HCT116 (cell line): ENCODE measurements around the gene PGAM4. TPM values are rescaled to one million over a fixed set of nuclear protein-coding genes. Genes with fewer than 3 reads are reported as not detected.

ENCODE experiments used
- ATAC-seq: fragments of 200-7000 bp; cut with Tn5 transposase; 2 replicates; pipeline ENCODE4 v1.9.1; 2020; ENCODE audit warnings: mild to moderate bottlenecking, moderate library complexity
- BruUV-seq: library from RNA; stranded (reverse); fragments of 400-500 nt; replicated peaks from 2 replicates; lab custom pipeline; 2021; lab: Mats Ljungman, UMichigan
- CTCF ChIA-PET: fragments of 300-600 bp; sonication (Branson Sonifier 250); formaldehyde crosslinking; loops from one replicate; lab custom pipeline; 2021; ENCODE audit warnings: antibody characterized with exemption; lab: Charles Lee
- POLR2A ChIA-PET: fragments of 300-600, 350-600 bp; sonication (Branson Sonifier 250); formaldehyde crosslinking; loops from one replicate; lab custom pipeline; 2021; ENCODE audit warnings: antibody characterized with exemption; lab: Charles Lee
- RAD21 ChIA-PET, 2 experiments: fragments of 300-600 bp; sonication (Branson Sonifier 250); formaldehyde crosslinking; loops; one replicate each; lab custom pipeline; 2023; ENCODE audit warnings: low total read pairs in 2 of 2; ENCODE audit not compliant: uncharacterized antibody in 2 of 2, unreplicated experiment in 2 of 2, low non-redundant PET in 1 of 2; lab: Charles Lee
- DNase-seq: peaks from one replicate; pipeline ENCODE4 v3.0.0-alpha.2; 2010; ENCODE audit warnings: low read depth, low spot score
- H2AFZ ChIP-seq: fragments of 200-600 bp; shearing (Covaris generic), sonication (generic); 2 replicates; pipeline ENCODE4 v1.6.1; 2017; ENCODE audit warnings: low read depth, mixed run types, mixed read lengths, antibody characterized with exemption, low read length; ENCODE audit not compliant: poor library complexity, severe bottlenecking
- H3K27ac ChIP-seq: 2 replicates; pipeline ENCODE4 v1.5.1; 2012; ENCODE audit warnings: low read depth, low read length
- H3K27me3 ChIP-seq: fragments of 200-600 bp; sonication (generic); 2 replicates; pipeline ENCODE4 v1.6.1; 2016; ENCODE audit warnings: mixed run types, low read length, mixed read lengths; ENCODE audit not compliant: insufficient read depth
- H3K36me3 ChIP-seq, 2 experiments: fragments of 200-500 bp in 1 of 2; fragments of 200-600 bp in 1 of 2; sonication (Bioruptor generic) in 1 of 2; sonication (generic) in 1 of 2; 2 replicates each; pipeline versions ENCODE4 v1.5.1 to v1.6.1; 2014 to 2016; ENCODE audit warnings: low read length in 2 of 2, inconsistent platforms in 1 of 2, mixed read lengths in 1 of 2, mixed run types in 1 of 2; ENCODE audit not compliant: insufficient read depth in 2 of 2, control insufficient read depth in 1 of 2
- H3K4me1 ChIP-seq, 2 experiments: fragments of 200-600 bp in 1 of 2; sonication (generic) in 1 of 2; 2 replicates each; pipeline versions ENCODE4 v1.5.1 to v1.6.1; 2012 to 2017; ENCODE audit warnings: low read length in 2 of 2, inconsistent platforms in 1 of 2, mild to moderate bottlenecking in 1 of 2, mixed read lengths in 1 of 2, mixed run types in 1 of 2, moderate library complexity in 1 of 2; ENCODE audit not compliant: insufficient read depth in 2 of 2, control insufficient read depth in 1 of 2
- H3K4me2 ChIP-seq: fragments of 200-600 bp; sonication (generic); 2 replicates; pipeline ENCODE4 v1.6.1; 2017; ENCODE audit warnings: mixed run types, low read length, mixed read lengths
- H3K4me3 ChIP-seq, 2 experiments: fragments of 200-600 bp in 1 of 2; sonication (generic) in 1 of 2; replicated peaks in 1 of 2; 2 replicates each; pipeline ENCODE4 v1.5.1; 2011 to 2016; ENCODE audit warnings: low read length in 2 of 2, control low read depth in 1 of 2, low read depth in 1 of 2, mild to moderate bottlenecking in 1 of 2, mixed read lengths in 1 of 2, mixed run types in 1 of 2
- H3K79me2 ChIP-seq: fragments of 200-600 bp; sonication (generic); 2 replicates; pipeline ENCODE4 v1.6.1; 2017; ENCODE audit warnings: mild to moderate bottlenecking, mixed run types, low read length, moderate library complexity, mixed read lengths; ENCODE audit not compliant: insufficient read depth
- H3K9ac ChIP-seq: fragments of 200-600 bp; sonication (generic); 2 replicates; pipeline ENCODE4 v1.6.1; 2016; ENCODE audit warnings: low read length, mixed read lengths
- H3K9me2 ChIP-seq: fragments of 200-600 bp; sonication (generic), shearing (Covaris generic); 2 replicates; pipeline ENCODE4 v1.6.1; 2017; ENCODE audit warnings: mixed run types, mild to moderate bottlenecking, moderate library complexity; ENCODE audit not compliant: insufficient read depth
- H3K9me3 ChIP-seq, 2 experiments: fragments of 200-500 bp in 1 of 2; fragments of 200-600 bp in 1 of 2; sonication (Bioruptor generic) in 1 of 2; sonication (generic) in 1 of 2; 2 replicates each; pipeline ENCODE4 v1.6.1; 2014 to 2017; ENCODE audit warnings: low read length in 2 of 2, mixed read lengths in 2 of 2, inconsistent platforms in 1 of 2, low read depth in 1 of 2, mild to moderate bottlenecking in 1 of 2, mixed run types in 1 of 2, moderate library complexity in 1 of 2; ENCODE audit not compliant: control insufficient read depth in 1 of 2, insufficient read depth in 1 of 2
- H4K20me1 ChIP-seq: fragments of 200-600 bp; sonication (generic), shearing (Covaris generic); 2 replicates; pipeline ENCODE4 v1.6.1; 2017; ENCODE audit warnings: mixed run types, mild to moderate bottlenecking, moderate library complexity; ENCODE audit not compliant: insufficient read depth
- ATF3 ChIP-seq: IDR thresholded peaks from 2 replicates; pipeline ENCODE4 v1.6.1; 2012
- CBX3 ChIP-seq: IDR thresholded peaks from 2 replicates; pipeline ENCODE4 v1.6.1; 2012; ENCODE audit warnings: low read depth
- CEBPB ChIP-seq: IDR thresholded peaks from 2 replicates; pipeline ENCODE4 v1.6.1; 2012; ENCODE audit warnings: low read depth
- EGR1 ChIP-seq: IDR thresholded peaks from 2 replicates; pipeline ENCODE4 v1.6.1; 2012; ENCODE audit warnings: low read depth
- ELF1 ChIP-seq: IDR thresholded peaks from 2 replicates; pipeline ENCODE4 v1.6.1; 2012; ENCODE audit warnings: low read depth, borderline replicate concordance
- FOSL1 ChIP-seq: IDR thresholded peaks from 2 replicates; pipeline ENCODE4 v1.6.1; 2012; ENCODE audit warnings: low read depth
- JUND ChIP-seq: IDR thresholded peaks from 2 replicates; pipeline ENCODE4 v1.6.1; 2012
- MAX ChIP-seq: IDR thresholded peaks from 2 replicates; pipeline ENCODE4 v1.6.1; 2012
- POLR2A ChIP-seq: IDR thresholded peaks from 2 replicates; pipeline ENCODE4 v1.7.0; 2011; ENCODE audit warnings: borderline replicate concordance; ENCODE audit not compliant: insufficient read depth, insufficient read length; ENCODE audit errors: extremely low read depth
- POLR2AphosphoS5 ChIP-seq: IDR thresholded peaks from 2 replicates; pipeline ENCODE4 v1.6.1; 2011; ENCODE audit warnings: mild to moderate bottlenecking, low read depth, low read length, moderate library complexity
- REST ChIP-seq: IDR thresholded peaks from 2 replicates; pipeline ENCODE4 v1.6.1; 2012; ENCODE audit warnings: low read depth
- SP1 ChIP-seq: IDR thresholded peaks from 2 replicates; pipeline ENCODE4 v1.6.1; 2012; ENCODE audit warnings: low read depth
- SRF ChIP-seq: IDR thresholded peaks from 2 replicates; pipeline ENCODE4 v1.6.1; 2012; ENCODE audit warnings: low read depth
- TCF7L2 ChIP-seq: IDR thresholded peaks from 2 replicates; pipeline ENCODE4 v1.7.0; 2011; ENCODE audit warnings: borderline replicate concordance, inconsistent platforms; ENCODE audit not compliant: insufficient read depth, insufficient read length; ENCODE audit errors: extremely low read depth
- YY1 ChIP-seq: IDR thresholded peaks from 2 replicates; pipeline ENCODE4 v1.6.1; 2011; ENCODE audit warnings: low read length, low read depth, moderate library complexity, mild to moderate bottlenecking; ENCODE audit not compliant: insufficient replicate concordance; ENCODE audit errors: extremely low read depth
- ZFX ChIP-seq: fragments of 450-650 bp; IDR thresholded peaks from 2 replicates; pipeline ENCODE4 v1.6.1; 2017
- ZNF274 ChIP-seq: fragments of 200-500 bp; sonication (Bioruptor generic); IDR thresholded peaks from 2 replicates; pipeline ENCODE4 v1.6.1; 2014; ENCODE audit warnings: mild to moderate bottlenecking, low read depth, low read length, inconsistent platforms
- intact Hi-C: fragments of 100-400 bp; cut with micrococcal nuclease; formaldehyde crosslinking; loops from 2 replicates; pipeline ENCODE4 v1.10.0; 2022
- total RNA-seq: library from RNA; stranded (reverse); gene quantifications from one replicate; pipeline ENCODE4 v1.2.1, GENCODE V29; 2021; ENCODE audit not compliant: unreplicated experiment

PGAM4 gene
- total RNA-seq, 1 experiment from 2014 or later: not detected

- H4K20me1 ChIP-seq: no peaks in the 10 kb centered on the region
- no peaks in the 10 kb centered on the region for H3K9me2 ChIP-seq
- H3K9ac ChIP-seq: no peak overlapping the region
- intact Hi-C loops: no loop called here
- POLR2A ChIA-PET: no interaction called here
- no peak overlapping the region for H3K4me2 ChIP-seq
- H2AFZ ChIP-seq: no peak overlapping the region
- CTCF ChIA-PET: no interaction called here
- no peak overlapping the region for H3K4me3 ChIP-seq
- no peaks in the 10 kb centered on the region for H3K27me3 ChIP-seq
- no peak overlapping the region for H3K27ac ChIP-seq
- DNase-seq: no peak
- ATAC-seq: no peak
- H3K9me3 ChIP-seq: no peaks in the 10 kb centered on the region
- TF ChIP-seq FOSL1: no peak
- TF ChIP-seq ELF1: no peak
- TF ChIP-seq MAX: no peak
- no peak for TF ChIP-seq CBX3
- TF ChIP-seq CEBPB: no peak
- no peak for TF ChIP-seq ZNF274
- TF ChIP-seq POLR2A: no peak
- no peak for TF ChIP-seq POLR2AphosphoS5
- TF ChIP-seq ZFX: no peak
- TF ChIP-seq TCF7L2: no peak
- no peak for TF ChIP-seq ATF3
- no peaks in the 10 kb centered on the region for H3K79me2 ChIP-seq
- no peaks in the 10 kb centered on the region for H3K4me1 ChIP-seq
- no peaks in the 10 kb centered on the region for H3K36me3 ChIP-seq
- BruUV-seq: no TSS peak
- RAD21 ChIA-PET: no interaction called here
Observed at GRCh38 chrX:77960567-77960966, 8.9 kb downstream of the PGAM4 start.

- Histone ChIP-seq H3K9ac (no peak overlapping the region), H3K36me3 (no peaks in the 10 kb centered on the region), H3K4me1 (no peaks in the 10 kb centered on the region), H3K27ac (no peak overlapping the region), H4K20me1 (no peaks in the 10 kb centered on the region), H3K4me2 (no peak overlapping the region), H3K9me3 (no peaks in the 10 kb centered on the region), H2AFZ (no peak overlapping the region), H3K79me2 (no peaks in the 10 kb centered on the region), H3K27me3 (no peaks in the 10 kb centered on the region), H3K9me2 (no peaks in the 10 kb centered on the region), H3K4me3 (no peak overlapping the region)
- POLR2A ChIA-PET: no interaction called here
- intact Hi-C loops: no loop called here
- RAD21 ChIA-PET: no interaction called here
- ATAC-seq (no peak), DNase-seq (no peak)
- no TSS peak for BruUV-seq
- CTCF ChIA-PET: no interaction called here
- no peak for TF ChIP-seq TCF7L2
- no peak for TF ChIP-seq JUND
- TF ChIP-seq YY1: no peak
- no peak for TF ChIP-seq REST
- no peak for TF ChIP-seq SRF
- TF ChIP-seq ZNF274: no peak
- TF ChIP-seq SP1: no peak
- TF ChIP-seq EGR1: no peak
- TF ChIP-seq ELF1: no peak
- no peak for TF ChIP-seq POLR2A
Observed at GRCh38 chrX:77953708-77954107, 15.7 kb downstream of the PGAM4 start.
